Naive thymus-derived CD8-positive, alpha-beta T cell (primary cell): ENCODE results near the gene TMEM91. TPM values are rescaled to one million over a fixed set of nuclear protein-coding genes. Genes with fewer than 3 reads are reported as not detected.
"Not testable (repeated sequence)": the region's sequence is repeated elsewhere in the genome, so short reads cannot be mapped to it uniquely, and the experiment has no call there.

Experiments used
- ATAC-seq, 2 donors: fragments of 150-1000 bp; cut with Tn5 transposase in 1 of 2; sonication (Bioruptor Pico), chemical (Tn5 transposase) in 1 of 2; 1 replicate in 1 of 2; 2 replicates in 1 of 2; pipeline ENCODE4 v1.10.0; 2021; ENCODE audit warnings: mild to moderate bottlenecking in 2 of 2, moderate library complexity in 2 of 2
- POLR2A ChIA-PET: fragments of 350-600 bp; sonication (Branson Sonifier 250); formaldehyde crosslinking; loops from one replicate; lab custom pipeline; 2021; ENCODE audit warnings: antibody characterized with exemption; lab: Charles Lee
- DNase-seq, 10 donors: peaks; one replicate each; pipeline versions ENCODE4 v3.0.0 to v3.0.0-alpha.2; 2020 to 2022
- H3K27ac Mint-ChIP-seq, 10 donors: one replicate each; pipeline ENCODE4 v1.8.0; 2020 to 2022; ENCODE audit warnings: mild to moderate bottlenecking in 10 of 10, mixed read lengths in 10 of 10, moderate library complexity in 4 of 10, inconsistent platforms in 1 of 10
- H3K27me3 Mint-ChIP-seq, 5 donors: one replicate each; pipeline ENCODE4 v1.8.0; 2021 to 2022; ENCODE audit warnings: mixed read lengths in 5 of 5
- H3K36me3 Mint-ChIP-seq, 3 donors: one replicate each; pipeline ENCODE4 v1.8.0; 2020 to 2022; ENCODE audit warnings: mixed read lengths in 3 of 3, mild to moderate bottlenecking in 2 of 3, inconsistent platforms in 1 of 3
- H3K4me1 Mint-ChIP-seq, 4 donors: one replicate each; pipeline ENCODE4 v1.8.0; 2021 to 2022; ENCODE audit warnings: mixed read lengths in 4 of 4
- H3K4me3 Mint-ChIP-seq, 10 donors: one replicate each; pipeline ENCODE4 v1.8.0; 2020 to 2022; ENCODE audit warnings: mild to moderate bottlenecking in 10 of 10, mixed read lengths in 10 of 10, moderate library complexity in 6 of 10, inconsistent platforms in 1 of 10
- H3K9me3 Mint-ChIP-seq, 9 donors: one replicate each; pipeline ENCODE4 v1.8.0; 2020 to 2022; ENCODE audit warnings: mixed read lengths in 9 of 9, mild to moderate bottlenecking in 3 of 9, inconsistent platforms in 1 of 9, moderate library complexity in 1 of 9
- polyA plus RNA-seq, 3 donors: library from polyadenylated mRNA; unstranded; fragments of 300-500 nt; fragmentation: Illumina TruSeq; gene quantifications; one replicate each; pipeline ENCODE4 v1.2.3, GENCODE V29; 2021
- total RNA-seq, 8 experiments: library from RNA in 2 of 8; stranded (reverse) in 2 of 8; gene quantifications; one replicate each; pipeline ENCODE4 v1.2.3 and lab custom pipeline; 2021 to 2026

Gene TMEM91
- total and polyA plus RNA-seq, 5 experiments from 2014 or later = 3.6 to 9.9 (median 8.3) TPM

- Mint-ChIP-seq H3K9me3 (no peaks in the 10 kb centered on the region), H3K4me1 (peaks cover 14 to 62% (median 49%) of the 10 kb centered on the region in 4 donors), H3K4me3 (no peak overlapping the region), H3K36me3 (peaks cover 0 to 90% (median 22%) of the 10 kb centered on the region in 3 donors), H3K27ac (peak overlapping the region in 3 of 10 donors; percentile 43 to 71 (median 69)), H3K27me3 (no peaks in the 10 kb centered on the region)
- POLR2A ChIA-PET = interaction anchor here (0.7 to 2.4 kb wide), 6 partner anchors 11 to 71 kb away, joined by 3 to 11 read pairs (median 6); partner anchors contain the start of gene HNRNPUL1
- DNase-seq (no peak), ATAC-seq (no peak)
Measured at GRCh38 chr19:41335467-41335866, 40.9 kb upstream of the TMEM91 start.

DNA sequence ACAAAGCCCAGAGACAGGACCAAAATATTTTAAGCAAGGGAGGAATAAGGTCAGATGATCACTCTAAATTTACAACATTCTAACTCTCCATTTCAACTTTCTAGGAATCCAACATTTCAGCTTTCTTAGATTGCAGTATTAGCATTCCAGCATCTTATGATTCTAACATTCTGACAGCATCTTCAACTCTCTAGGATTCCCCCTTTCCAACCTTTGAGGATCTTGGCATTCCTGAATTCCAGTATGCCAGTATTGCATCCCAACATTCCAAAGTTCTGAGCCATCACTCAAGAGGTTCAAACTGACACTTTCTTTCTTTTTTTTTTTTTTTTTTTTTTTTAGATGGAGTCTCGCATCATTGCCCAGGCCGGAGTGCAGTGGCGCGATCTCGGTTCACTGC is 36.4 kb upstream of the TMEM91 start:
- no peak for DNase-seq
- H3K27me3 Mint-ChIP-seq = no peaks in the 10 kb centered on the region
- H3K36me3 Mint-ChIP-seq = peaks cover 0 to 95% (median 25%) of the 10 kb centered on the region in 3 donors
- peak overlapping the region in 4 of 10 donors; percentile 48 to 60 (median 52) for H3K27ac Mint-ChIP-seq
- H3K9me3 Mint-ChIP-seq = no peaks in the 10 kb centered on the region
- H3K4me1 Mint-ChIP-seq = peaks cover 19 to 71% (median 55%) of the 10 kb centered on the region in 4 donors
- no peak for ATAC-seq
- POLR2A ChIA-PET = interaction anchor here (0.6 to 1.5 kb wide), 3 partner anchors 12 to 1899 kb away, joined by 3 to 4 read pairs (median 4); no protein-coding TSS in a partner anchor
- H3K4me3 Mint-ChIP-seq = peak overlapping the region in 2 of 10 donors; percentile 26 to 52

DNA sequence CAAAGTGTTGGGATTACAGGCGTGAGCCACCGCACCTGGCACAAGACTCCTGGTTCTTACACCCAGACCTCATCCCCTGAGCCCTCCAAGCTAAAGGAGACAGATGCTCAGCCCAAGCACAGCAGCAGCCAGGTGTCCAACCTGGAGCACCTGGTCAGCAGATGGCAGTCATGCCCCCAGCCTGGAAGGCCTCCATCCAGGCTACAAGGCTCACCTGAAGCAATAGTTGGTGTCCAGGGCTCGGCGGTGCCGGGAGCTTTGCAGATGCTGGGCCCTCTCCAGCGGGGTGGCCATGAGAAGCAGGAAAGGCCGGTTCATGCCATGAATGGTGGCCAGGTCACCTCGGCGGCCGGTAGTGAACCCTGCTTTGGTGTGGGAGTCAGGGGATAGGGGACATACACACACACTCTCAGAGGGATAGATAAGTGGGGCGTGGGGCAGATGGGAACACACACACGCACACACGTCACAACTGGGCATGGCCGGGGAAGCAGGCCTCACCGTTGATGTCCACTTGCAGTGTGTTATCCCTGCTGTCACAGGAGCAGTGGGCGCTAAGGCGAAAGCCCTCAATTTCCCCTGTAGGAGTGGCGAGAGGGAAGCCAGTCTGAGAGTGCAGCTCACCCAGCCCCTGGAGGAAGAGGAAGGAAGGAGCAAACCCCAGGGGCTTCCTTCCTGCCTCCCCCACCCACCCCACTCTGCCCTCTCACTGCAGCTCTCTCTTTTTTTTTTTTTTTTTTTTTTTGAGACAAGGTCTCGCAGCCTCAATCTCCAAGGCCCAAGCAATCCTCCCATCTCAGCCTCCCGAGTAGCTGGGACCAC is 34.5 kb upstream of the TMEM91 start:
- no peaks in the 10 kb centered on the region for H3K27me3 Mint-ChIP-seq
- H3K4me3 Mint-ChIP-seq = peak overlapping the region; percentile 7 to 77 (median 62)

DNA sequence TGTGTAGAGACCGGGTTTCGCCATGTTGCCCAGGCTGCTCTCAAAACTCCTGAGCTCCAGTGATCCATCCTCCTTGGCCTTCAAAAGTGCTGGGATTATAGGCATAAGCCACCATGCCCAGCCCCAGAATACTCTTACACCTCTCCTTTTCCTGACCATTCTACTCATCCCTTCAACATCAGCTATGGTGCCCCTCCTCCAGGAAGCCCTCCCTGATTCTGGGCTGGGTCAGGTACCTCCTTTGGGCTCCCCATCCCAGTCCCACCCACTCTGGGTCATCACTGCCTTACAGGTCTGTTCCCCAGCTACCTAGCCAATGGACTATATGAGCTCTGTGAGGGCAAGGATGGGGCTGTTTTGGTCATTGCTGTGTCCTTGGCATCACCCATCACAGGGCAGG is 32.2 kb upstream of the TMEM91 start:
- peaks cover 24 to 70% (median 62%) of the 10 kb centered on the region in 4 donors for H3K4me1 Mint-ChIP-seq
- H3K27ac Mint-ChIP-seq = peak overlapping the region in 4 of 10 donors; percentile 57 to 83 (median 74)
- H3K36me3 Mint-ChIP-seq = peaks cover 4 to 93% (median 32%) of the 10 kb centered on the region in 3 donors
- no peaks in the 10 kb centered on the region for H3K9me3 Mint-ChIP-seq
- H3K4me3 Mint-ChIP-seq = peak overlapping the region in 3 of 10 donors; percentile 26 to 41 (median 28)
- ATAC-seq (no peak), DNase-seq (no peak)
- no peaks in the 10 kb centered on the region for H3K27me3 Mint-ChIP-seq
- POLR2A ChIA-PET = interaction anchor here (0.5 to 3.2 kb wide), 3 partner anchors 8 to 531 kb away, joined by 4 to 25 read pairs (median 5); partner anchors contain the start of gene TGFB1

More for the DNA sequence above, 34.5 kb upstream of the TMEM91 start:
- peaks cover 0 to 96% (median 27%) of the 10 kb centered on the region in 3 donors for H3K36me3 Mint-ChIP-seq
- no peaks in the 10 kb centered on the region for H3K9me3 Mint-ChIP-seq
- peak; percentile 64 to 77 for ATAC-seq
- H3K4me1 Mint-ChIP-seq = peaks cover 19 to 69% (median 54%) of the 10 kb centered on the region in 4 donors
- peak in 1 of 10 donors; percentile 28 for DNase-seq
- peak overlapping the region; percentile 47 to 86 (median 80) for H3K27ac Mint-ChIP-seq
- POLR2A ChIA-PET = interaction anchor here (0.6 to 3.2 kb wide), 8 partner anchors 10 to 539 kb away, joined by 3 to 25 read pairs (median 4); partner anchors contain the start of gene TGFB1

- H3K36me3 Mint-ChIP-seq = peaks cover 4 to 72% (median 22%) of the 10 kb centered on the region in 3 donors
- POLR2A ChIA-PET = interaction anchor here (0.6 to 12.0 kb wide), 8 partner anchors 9 to 1956 kb away, joined by 3 to 180 read pairs (median 6); partner anchors contain the start of genes B9D2, CCDC97, HNRNPUL1 and PAF1
- peaks cover 27 to 71% (median 71%) of the 10 kb centered on the region in 4 donors for H3K4me1 Mint-ChIP-seq
- not testable (repeated sequence) for H3K9me3 Mint-ChIP-seq, DNase-seq, ATAC-seq, H3K27me3 Mint-ChIP-seq
- peak overlapping the region in 1 of 10 donors; percentile 66 for H3K4me3 Mint-ChIP-seq
- H3K27ac Mint-ChIP-seq = peak overlapping the region in 1 of 10 donors; percentile 73
Measured at GRCh38 chr19:41346916-41347315, 29.4 kb upstream of the TMEM91 start.

- peak in 1 of 10 donors; percentile 56 for DNase-seq
- POLR2A ChIA-PET = interaction anchor here (0.6 to 12.0 kb wide), 17 partner anchors 8 to 199 kb away, joined by 3 to 180 read pairs (median 9); partner anchors contain the start of genes B9D2, CCDC97, EXOSC5 and HNRNPUL1
- Mint-ChIP-seq H3K36me3 (peaks cover 4 to 37% (median 11%) of the 10 kb centered on the region in 3 donors), H3K4me3 (peak overlapping the region; percentile 92 to 100 (median 99)), H3K4me1 (peaks cover 31 to 69% (median 58%) of the 10 kb centered on the region in 4 donors), H3K27me3 (no peaks in the 10 kb centered on the region), H3K9me3 (no peaks in the 10 kb centered on the region), H3K27ac (peak overlapping the region; percentile 84 to 99 (median 96))
- ATAC-seq = peak; percentile 9 to 21
Measured at GRCh38 chr19:41350735-41351338, 25.5 kb upstream of the TMEM91 start.

- Mint-ChIP-seq H3K36me3 (peaks cover 4 to 30% (median 7%) of the 10 kb centered on the region in 3 donors), H3K4me3 (peak overlapping the region; percentile 92 to 100 (median 99)), H3K27me3 (no peaks in the 10 kb centered on the region), H3K4me1 (peaks cover 36 to 72% (median 62%) of the 10 kb centered on the region in 4 donors), H3K27ac (peak overlapping the region; percentile 84 to 99 (median 97)), H3K9me3 (no peaks in the 10 kb centered on the region)
- DNase-seq = peak; percentile 74 to 91 (median 84)
- POLR2A ChIA-PET = interaction anchor here (0.6 to 12.0 kb wide), 22 partner anchors 9 to 201 kb away, joined by 3 to 180 read pairs (median 6); partner anchors contain the start of genes B9D2, CCDC97, EXOSC5 and HNRNPUL1
- peak; percentile 57 to 60 for ATAC-seq
Measured at GRCh38 chr19:41351339-41352245, 24.7 kb upstream of the TMEM91 start.

DNA sequence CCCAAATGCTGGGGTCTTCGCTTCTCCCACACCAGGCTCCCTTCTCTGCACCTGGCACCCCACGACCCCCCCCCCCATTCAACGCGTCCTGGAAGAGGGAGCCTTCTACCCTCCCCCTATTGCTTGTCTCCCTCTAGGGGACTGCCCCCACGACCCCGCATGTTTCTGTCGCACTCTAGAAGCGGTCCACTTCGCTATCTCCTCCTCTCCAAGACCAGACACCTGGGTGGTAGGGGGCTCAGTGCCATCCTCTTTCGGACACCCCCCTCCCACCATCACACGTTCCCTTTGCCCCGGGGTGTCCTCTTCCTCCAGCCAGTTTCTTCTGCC is 24.1 kb upstream of the TMEM91 start:
- ATAC-seq (no peak), DNase-seq (no peak)
- POLR2A ChIA-PET = interaction anchor here (0.7 to 12.0 kb wide), 20 partner anchors 10 to 201 kb away, joined by 3 to 180 read pairs (median 6); partner anchors contain the start of genes B9D2, CCDC97, EXOSC5 and HNRNPUL1
- peak overlapping the region; percentile 92 to 100 (median 99) for H3K4me3 Mint-ChIP-seq
- H3K9me3 Mint-ChIP-seq = no peaks in the 10 kb centered on the region
- H3K36me3 Mint-ChIP-seq = peaks cover 4 to 24% (median 7%) of the 10 kb centered on the region in 3 donors
- H3K27me3 Mint-ChIP-seq = no peaks in the 10 kb centered on the region
- H3K27ac Mint-ChIP-seq = peak overlapping the region; percentile 91 to 99 (median 97)
- peaks cover 41 to 77% (median 66%) of the 10 kb centered on the region in 4 donors for H3K4me1 Mint-ChIP-seq

DNA sequence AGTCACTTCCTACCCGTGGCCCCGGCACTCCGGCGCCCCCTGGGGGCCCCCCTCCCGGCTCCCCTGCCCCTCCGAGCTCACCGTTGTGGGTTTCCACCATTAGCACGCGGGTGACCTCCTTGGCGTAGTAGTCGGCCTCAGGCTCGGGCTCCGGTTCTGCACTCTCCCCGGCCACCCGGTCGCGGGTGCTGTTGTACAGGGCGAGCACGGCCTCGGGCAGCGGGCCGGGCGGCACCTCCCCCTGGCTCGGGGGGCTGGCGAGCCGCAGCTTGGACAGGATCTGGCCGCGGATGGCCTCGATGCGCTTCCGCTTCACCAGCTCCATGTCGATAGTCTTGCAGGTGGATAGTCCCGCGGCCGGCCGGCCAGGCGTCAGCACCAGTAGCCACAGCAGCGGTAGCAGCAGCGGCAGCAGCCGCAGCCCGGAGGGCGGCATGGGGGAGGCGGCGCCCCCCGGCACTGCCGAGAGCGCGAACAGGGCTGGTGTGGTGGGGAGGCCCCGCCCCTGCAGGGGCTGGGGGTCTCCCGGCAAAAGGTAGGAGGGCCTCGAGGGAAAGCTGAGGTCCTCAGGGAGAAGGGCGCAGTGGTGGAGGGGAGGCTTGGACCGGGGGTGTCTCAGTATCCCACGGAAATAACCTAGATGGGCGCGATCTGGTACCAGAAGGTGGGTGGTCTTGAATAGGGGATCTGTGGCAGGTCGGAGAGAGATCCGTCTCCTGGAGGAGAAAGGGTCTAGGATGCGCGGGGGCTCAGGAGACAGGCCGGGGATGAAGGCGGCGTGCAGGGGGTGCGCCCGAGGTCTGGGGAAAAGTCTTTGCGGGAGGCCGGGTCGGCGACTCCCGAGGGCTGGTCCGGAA is 23.5 kb upstream of the TMEM91 start:
- peak; percentile 55 to 85 (median 74) for DNase-seq
- Mint-ChIP-seq H3K4me1 (peaks cover 46 to 83% (median 67%) of the 10 kb centered on the region in 4 donors), H3K27ac (peak overlapping the region; percentile 91 to 99 (median 97)), H3K9me3 (no peaks in the 10 kb centered on the region), H3K4me3 (peak overlapping the region; percentile 92 to 100 (median 99)), H3K27me3 (no peaks in the 10 kb centered on the region), H3K36me3 (peaks cover 4 to 18% (median 6%) of the 10 kb centered on the region in 3 donors)
- ATAC-seq = peak; percentile 21 to 25
- POLR2A ChIA-PET = interaction anchor here (0.7 to 12.0 kb wide), 22 partner anchors 10 to 637 kb away, joined by 3 to 180 read pairs (median 6); partner anchors contain the start of genes B9D2, CCDC97, COQ8B and HNRNPUL1
